Measurements from ENCODE around the gene TRAF3IP3.

- no peak for TF ChIP-seq E2F1 (CRISPR knock-in tag; IDR thresholded peaks at IDR 0.05)
- no peak for TF ChIP-seq KDM4B (CRISPR knock-in tag; IDR thresholded peaks at IDR 0.05)
- TF ChIP-seq NFIC (IDR thresholded peaks at IDR 0.05; ENCODE audit: low read length): no peak
- no peak for TF ChIP-seq FOXP1 (IDR thresholded peaks at IDR 0.05)
- TF ChIP-seq FOXP1 (CRISPR knock-in tag; IDR thresholded peaks at IDR 0.05): no peak
- no peak for TF ChIP-seq TBP (CRISPR knock-in tag; IDR thresholded peaks at IDR 0.05)
- no peak for TF ChIP-seq NR1H2 (CRISPR knock-in tag; IDR thresholded peaks at IDR 0.05; ENCODE audit: borderline replicate concordance, low read depth)
- TF ChIP-seq SSRP1 (CRISPR knock-in tag; IDR thresholded peaks at IDR 0.05): no peak
- TF ChIP-seq CEBPB (IDR thresholded peaks at IDR 0.05; ENCODE audit: borderline replicate concordance, low read depth, low read length): no peak
These were observed 35.0 kb upstream of the TRAF3IP3 start for GRCh38 chr1:209720826-209721225.

Data from HepG2 (cell line).